Smooth muscle cell (in vitro differentiated cells): ENCODE data around the gene MYO9A. TPM values are rescaled to one million over a fixed set of nuclear protein-coding genes. Genes with fewer than 3 reads are reported as not detected.

Experiments
- DNase-seq: peaks from one replicate; lab custom pipeline; 2025; ENCODE audit not compliant: unreplicated experiment; lab: John Stamatoyannopoulos, UW
- H2AFZ ChIP-seq: fragments of 200-600 bp; sonication (generic); 2 replicates; pipeline ENCODE4 v1.6.0; 2016; ENCODE audit warnings: antibody characterized with exemption, low read depth, mild to moderate bottlenecking
- H3F3A ChIP-seq: fragments of 200-600 bp; sonication (generic); 2 replicates; pipeline ENCODE4 v1.6.0; 2017; ENCODE audit warnings: antibody characterized with exemption, low read depth
- H3K27ac ChIP-seq: fragments of 200-600 bp; sonication (generic); 2 replicates; pipeline ENCODE4 v1.5.1; 2016; ENCODE audit warnings: low read depth, mild to moderate bottlenecking
- H3K27me3 ChIP-seq: fragments of 200-600 bp; sonication (generic); 2 replicates; pipeline ENCODE4 v1.6.1; 2016; ENCODE audit warnings: low read depth, mild to moderate bottlenecking
- H3K36me3 ChIP-seq: fragments of 200-600 bp; sonication (generic); 2 replicates; pipeline ENCODE4 v1.5.1; 2016; ENCODE audit warnings: low read depth
- H3K4me1 ChIP-seq: fragments of 200-600 bp; sonication (generic); 2 replicates; pipeline ENCODE4 v1.5.1; 2016; ENCODE audit warnings: low read depth
- H3K4me2 ChIP-seq: fragments of 200-600 bp; sonication (generic); 2 replicates; pipeline ENCODE4 v1.6.0; 2016; ENCODE audit warnings: mild to moderate bottlenecking
- H3K4me3 ChIP-seq: fragments of 200-600 bp; sonication (generic); 2 replicates; pipeline ENCODE4 v1.5.1; 2016; ENCODE audit warnings: mild to moderate bottlenecking
- H3K79me2 ChIP-seq: fragments of 200-600 bp; sonication (generic); 2 replicates; pipeline ENCODE4 v1.6.0; 2016; ENCODE audit warnings: low read depth, mild to moderate bottlenecking
- H3K9ac ChIP-seq: fragments of 200-600 bp; sonication (generic); 2 replicates; pipeline ENCODE4 v1.6.0; 2016; ENCODE audit warnings: low read depth
- H3K9me3 ChIP-seq: fragments of 200-600 bp; sonication (generic); replicated peaks from 2 replicates; pipeline ENCODE4 v1.5.1; 2016; ENCODE audit warnings: low read depth
- H4K20me1 ChIP-seq: fragments of 200-600 bp; sonication (generic); 2 replicates; pipeline ENCODE4 v1.6.0; 2016; ENCODE audit warnings: low read depth
- CTCF ChIP-seq: fragments of 200-600 bp; sonication (generic); IDR thresholded peaks from 2 replicates; pipeline ENCODE4 v1.5.1; 2017; ENCODE audit warnings: borderline replicate concordance, mild to moderate bottlenecking, antibody characterized with exemption; ENCODE audit not compliant: insufficient read depth, poor library complexity, severe bottlenecking
- WGBS: methylation state at CpG from one replicate; pipeline ENCODE4 v1.1.7; 2016; ENCODE audit warnings: low lambda C conversion rate; 5-methylcytosine and 5-hydroxymethylcytosine counted together
- polyA plus RNA-seq: library from polyadenylated mRNA; unstranded; fragments of >200 nt; fragmentation: Nextera tagmentation; extraction: Ambion mirVana; gene quantifications from 2 replicates; pipeline ENCODE4 v1.2.1, GENCODE V29; 2016
- total RNA-seq: library from RNA; depleted of rRNA; stranded (reverse); fragments of >200 nt; gene quantifications from 2 replicates; pipeline ENCODE4 v1.2.3, GENCODE V29; 2014

MYO9A gene
- total and polyA plus RNA-seq, 2 experiments from 2014 or later: 10.7 to 36.9 TPM

DNA sequence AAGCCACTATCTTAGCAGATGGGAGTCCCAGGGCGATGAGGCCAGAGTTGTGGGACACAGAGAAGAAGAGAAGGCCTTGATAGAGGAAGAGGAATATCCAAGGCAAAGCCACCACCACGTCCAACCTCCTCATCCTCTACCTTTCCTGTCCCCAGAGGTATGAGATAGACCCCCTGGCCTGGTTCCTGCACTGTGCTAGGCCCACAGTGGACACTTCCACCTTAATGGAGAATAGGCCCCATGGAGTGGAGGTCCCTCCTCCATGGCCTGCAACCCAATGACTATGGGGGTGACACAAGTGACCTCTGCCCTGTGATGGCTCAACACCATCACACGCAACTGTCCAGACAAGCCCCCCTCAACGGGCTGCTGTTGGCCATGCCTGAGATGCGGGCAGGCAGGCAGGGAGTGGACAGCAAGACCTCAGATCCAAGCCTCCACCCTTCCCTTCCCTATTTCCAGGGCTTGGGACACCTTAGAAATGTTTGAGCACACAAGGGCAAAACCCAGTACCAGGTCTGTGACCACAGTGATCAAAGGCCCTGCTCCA lies 42.8 kb upstream of the MYO9A start:
- WGBS: 91% methylated on average over 5 of the region's 5 CpGs
- no peaks in the 10 kb centered on the region for H3F3A ChIP-seq
- no peak overlapping the region for H3K9ac ChIP-seq
- H3K27ac ChIP-seq: no peak overlapping the region
- TF ChIP-seq CTCF: no peak
- DNase-seq: no peak
- no peak overlapping the region for H3K4me3 ChIP-seq
- H2AFZ ChIP-seq: no peak overlapping the region
- no peaks in the 10 kb centered on the region for H3K27me3 ChIP-seq
- H4K20me1 ChIP-seq: no peaks in the 10 kb centered on the region
- no peaks in the 10 kb centered on the region for H3K4me1 ChIP-seq
- H3K36me3 ChIP-seq: no peaks in the 10 kb centered on the region
- no peak overlapping the region for H3K4me2 ChIP-seq
- no peaks in the 10 kb centered on the region for H3K9me3 ChIP-seq
- no peaks in the 10 kb centered on the region for H3K79me2 ChIP-seq

GRCh38 chr15:72156928-72157327 lies 39.0 kb upstream of the MYO9A start:
- H3K4me2 ChIP-seq: no peak overlapping the region
- no peak overlapping the region for H2AFZ ChIP-seq
- no peaks in the 10 kb centered on the region for H3K9me3 ChIP-seq
- DNase-seq: no peak
- TF ChIP-seq CTCF: no peak
- no peak overlapping the region for H3K27ac ChIP-seq
- no peaks in the 10 kb centered on the region for H3F3A ChIP-seq
- H3K79me2 ChIP-seq: no peaks in the 10 kb centered on the region
- no peaks in the 10 kb centered on the region for H3K27me3 ChIP-seq
- H3K9ac ChIP-seq: no peak overlapping the region
- H3K4me1 ChIP-seq: no peaks in the 10 kb centered on the region
- 96% methylated on average over 2 of the region's 2 CpGs for WGBS
- no peaks in the 10 kb centered on the region for H4K20me1 ChIP-seq
- H3K4me3 ChIP-seq: no peak overlapping the region
- H3K36me3 ChIP-seq: no peaks in the 10 kb centered on the region

DNA sequence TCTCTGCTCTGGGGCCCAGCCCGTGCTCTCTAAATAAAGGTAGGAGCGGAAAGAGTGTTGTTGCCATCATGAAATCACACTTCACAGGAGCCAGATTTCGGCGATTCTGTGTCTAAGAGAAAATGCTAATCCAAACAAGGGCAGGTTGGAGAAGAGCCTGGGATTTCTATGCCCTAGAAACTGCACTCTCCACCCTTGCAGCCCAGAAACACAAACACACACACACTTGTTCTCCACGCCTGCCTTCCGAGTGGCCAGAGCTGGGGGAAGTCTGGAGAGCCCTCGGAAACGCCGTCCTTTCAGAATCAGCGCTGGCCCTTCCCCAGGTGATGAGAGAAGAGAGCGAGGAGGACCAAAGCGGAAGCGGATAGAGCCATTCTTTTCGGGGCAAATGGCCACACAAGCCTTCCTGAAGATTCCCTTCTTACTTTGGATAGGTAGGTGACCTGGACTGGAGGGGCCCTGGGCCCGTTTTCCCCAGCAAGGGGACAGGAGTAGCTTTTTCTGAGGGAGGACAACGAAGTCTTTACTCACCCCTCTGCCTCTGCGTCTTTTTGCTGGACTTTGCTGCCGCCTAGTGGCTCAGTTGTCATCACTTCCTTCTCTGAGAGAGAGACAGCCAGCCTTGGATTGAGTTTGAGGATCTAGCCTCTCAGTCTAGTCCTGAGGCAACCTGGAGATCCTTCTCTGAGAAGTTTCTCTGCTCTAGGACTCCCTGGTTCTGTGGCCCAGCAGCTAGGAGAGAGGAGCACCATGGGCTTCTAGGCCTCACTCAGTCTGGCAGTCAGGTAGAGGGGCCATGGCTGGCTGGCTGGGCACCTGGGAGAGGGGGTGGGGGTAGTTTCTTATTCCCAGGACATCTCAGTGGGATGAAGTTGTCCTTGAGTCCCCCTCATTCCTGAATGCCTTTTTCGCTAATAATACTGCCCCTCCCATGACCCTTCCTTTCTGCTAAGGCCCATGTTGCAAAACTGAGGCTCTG lies 38.0 kb upstream of the MYO9A start:
- Histone ChIP-seq H4K20me1 (no peaks in the 10 kb centered on the region), H3K4me3 (peak overlapping the region; percentile 45), H3K36me3 (no peaks in the 10 kb centered on the region), H3K9me3 (no peaks in the 10 kb centered on the region), H3K27ac (no peak overlapping the region), H2AFZ (peak overlapping the region; percentile 85), H3K9ac (no peak overlapping the region), H3F3A (no peaks in the 10 kb centered on the region), H3K4me2 (peak overlapping the region; percentile 77), H3K27me3 (no peaks in the 10 kb centered on the region), H3K79me2 (no peaks in the 10 kb centered on the region), H3K4me1 (no peaks in the 10 kb centered on the region)
- TF ChIP-seq CTCF: peak; percentile 77
- WGBS: 51% methylated on average over 19 of the region's 19 CpGs
- DNase-seq: peak; percentile 30
